Measurements from ENCODE around the gene DUS2.

DUS2 gene

DNA sequence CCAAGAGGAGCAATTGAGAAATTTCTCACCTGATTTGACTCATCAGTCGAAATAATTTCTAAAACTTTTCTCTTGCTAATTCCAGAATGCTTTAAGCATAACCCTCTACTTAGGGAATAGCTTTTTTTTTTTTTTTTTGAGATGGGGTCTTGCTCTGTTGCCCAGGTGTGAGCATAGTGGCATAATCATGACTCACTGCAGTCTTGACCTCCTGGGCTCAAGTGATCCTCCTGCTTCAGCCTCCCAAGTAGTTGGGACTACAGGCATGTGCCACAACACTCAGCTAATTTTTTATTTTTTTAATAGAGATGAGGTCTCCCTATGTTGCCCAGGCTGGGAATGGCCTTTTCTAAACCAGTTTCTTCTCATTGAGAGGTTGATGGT is 48.4 kb downstream of the DUS2 start:
- TF ChIP-seq, protein P1, sequence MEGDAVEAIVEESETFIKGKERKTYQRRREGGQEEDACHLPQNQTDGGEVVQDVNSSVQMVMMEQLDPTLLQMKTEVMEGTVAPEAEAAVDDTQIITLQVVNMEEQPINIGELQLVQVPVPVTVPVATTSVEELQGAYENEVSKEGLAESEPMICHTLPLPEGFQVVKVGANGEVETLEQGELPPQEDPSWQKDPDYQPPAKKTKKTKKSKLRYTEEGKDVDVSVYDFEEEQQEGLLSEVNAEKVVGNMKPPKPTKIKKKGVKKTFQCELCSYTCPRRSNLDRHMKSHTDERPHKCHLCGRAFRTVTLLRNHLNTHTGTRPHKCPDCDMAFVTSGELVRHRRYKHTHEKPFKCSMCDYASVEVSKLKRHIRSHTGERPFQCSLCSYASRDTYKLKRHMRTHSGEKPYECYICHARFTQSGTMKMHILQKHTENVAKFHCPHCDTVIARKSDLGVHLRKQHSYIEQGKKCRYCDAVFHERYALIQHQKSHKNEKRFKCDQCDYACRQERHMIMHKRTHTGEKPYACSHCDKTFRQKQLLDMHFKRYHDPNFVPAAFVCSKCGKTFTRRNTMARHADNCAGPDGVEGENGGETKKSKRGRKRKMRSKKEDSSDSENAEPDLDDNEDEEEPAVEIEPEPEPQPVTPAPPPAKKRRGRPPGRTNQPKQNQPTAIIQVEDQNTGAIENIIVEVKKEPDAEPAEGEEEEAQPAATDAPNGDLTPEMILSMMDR (IDR thresholded peaks at IDR 0.05), result no peak
- no peak for DNase-seq (ENCODE audit: low spot score)
- no peak overlapping the region for H3K4me3 ChIP-seq
- no peak overlapping the region for H3K27ac ChIP-seq

DNA sequence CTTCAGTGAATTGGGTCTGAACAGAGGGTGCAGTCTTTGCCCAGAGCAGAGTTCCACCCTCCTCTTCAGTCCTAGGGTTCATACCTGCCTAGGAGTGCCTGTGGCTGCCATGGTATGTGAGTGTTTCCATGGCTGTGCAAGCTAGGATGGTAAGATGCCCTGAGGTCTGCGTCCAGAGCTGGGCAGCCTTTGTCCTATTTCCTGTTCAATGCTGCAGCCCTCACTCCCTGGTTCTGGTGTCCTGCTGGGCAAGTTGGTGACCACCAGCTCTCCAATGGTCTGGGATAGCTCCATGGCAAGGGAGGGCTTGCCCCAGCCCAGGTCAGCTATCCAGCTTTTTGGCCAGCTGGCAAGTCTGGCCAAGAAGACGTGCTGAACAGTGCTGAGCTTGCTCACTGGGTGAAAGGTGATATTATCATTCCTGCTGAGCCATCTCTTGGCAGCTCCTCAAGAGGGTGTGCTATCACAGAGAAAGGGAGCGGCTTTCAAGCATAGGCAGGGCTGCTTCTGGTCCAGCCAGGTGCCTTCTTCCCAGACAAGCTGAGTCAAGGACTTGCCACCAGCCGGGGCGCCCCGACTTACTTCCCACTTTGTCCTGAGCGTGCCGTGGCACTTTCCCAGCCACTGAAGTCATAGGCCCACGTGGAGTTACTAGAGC is 49.1 kb downstream of the DUS2 start:
- peak overlapping the region in 1 of 2 donors; percentile 20 for H3K27ac ChIP-seq
- TF ChIP-seq, protein P1 (IDR thresholded peaks at IDR 0.05), result no peak
- no peak overlapping the region for H3K4me3 ChIP-seq
- DNase-seq (ENCODE audit: low spot score), result no peak

- TF ChIP-seq, protein P1 (IDR thresholded peaks at IDR 0.05), result no peak
- Histone ChIP-seq H3K4me3 (no peak overlapping the region), H3K27ac (no peak overlapping the region)
- DNase-seq (ENCODE audit: low spot score), result no peak
Observed at GRCh38 chr16:68073902-68074760, 51.0 kb downstream of the DUS2 start.

DNA sequence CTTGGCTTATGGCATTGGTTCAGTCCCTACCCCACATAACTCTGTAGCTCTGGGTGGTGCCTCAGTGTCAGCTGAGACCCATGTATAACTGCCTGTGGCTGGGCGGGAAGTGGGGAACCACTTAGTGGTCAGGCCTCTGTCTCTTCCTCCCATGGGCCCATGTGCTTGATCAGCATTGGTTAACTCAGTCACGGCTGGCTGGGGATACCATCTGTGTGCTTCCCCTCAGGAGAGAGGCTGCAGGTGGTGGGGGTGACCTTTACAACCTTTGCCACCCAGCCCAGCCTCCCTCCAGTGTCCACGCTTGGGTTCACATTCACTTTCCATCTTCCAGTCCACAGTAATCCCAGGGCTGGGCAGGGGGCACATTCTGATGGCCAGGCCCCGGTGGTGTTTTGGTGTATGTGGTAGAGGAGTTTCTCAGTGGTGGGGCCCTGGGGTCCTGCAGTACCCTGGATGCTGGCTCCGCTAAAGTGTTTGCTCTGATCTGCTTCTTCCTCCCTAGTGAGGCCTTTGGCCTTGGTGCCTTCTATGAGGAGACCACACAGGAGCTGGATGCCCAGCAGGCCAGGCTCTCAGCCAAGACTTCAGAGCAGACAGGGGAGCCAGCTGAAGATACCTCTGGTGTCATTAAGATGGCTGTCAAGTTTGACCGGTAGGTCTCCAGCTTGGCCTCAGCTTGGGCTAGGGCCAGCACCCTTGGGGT is 51.9 kb downstream of the DUS2 start:
- Histone ChIP-seq H3K4me3 (no peak overlapping the region), H3K27ac (no peak overlapping the region)
- DNase-seq (ENCODE audit: low spot score), result no peak
- TF ChIP-seq, protein P1 (IDR thresholded peaks at IDR 0.05), result no peak

GRCh38 chr16:68075980-68076379 is 52.9 kb downstream of the DUS2 start:
- H3K4me3 ChIP-seq, result no peak overlapping the region
- no peak for DNase-seq (ENCODE audit: low spot score)
- H3K27ac ChIP-seq, result no peak overlapping the region
- TF ChIP-seq, protein P1 (IDR thresholded peaks at IDR 0.05), result no peak

GRCh38 chr16:68076560-68076959 is 53.5 kb downstream of the DUS2 start:
- no peak overlapping the region for H3K27ac ChIP-seq
- no peak overlapping the region for H3K4me3 ChIP-seq
- DNase-seq (ENCODE audit: low spot score), result no peak
- TF ChIP-seq, protein P1 (IDR thresholded peaks at IDR 0.05), result no peak

Data from coronary artery (tissue), 2 donors.